Esophagus muscularis mucosa (tissue), 4 donors: ENCODE data around the gene EPHB1. TPM values are rescaled to one million over a fixed set of nuclear protein-coding genes. Genes with fewer than 3 reads are reported as not detected.
"Not testable (repeated sequence)": the region's sequence is repeated elsewhere in the genome, so short reads cannot be mapped to it uniquely, and the experiment has no call there.

Experiments
- DNase-seq: peaks from one replicate; pipeline ENCODE4 v3.0.0-alpha.2; 2017; ENCODE audit errors: extremely low spot score
- H3K27ac ChIP-seq, 4 donors: fragments of 200-600 bp; sonication (generic); replicated peaks in 1 of 4; 1 replicate in 3 of 4; 2 replicates in 1 of 4; pipeline ENCODE4 v1.5.1; 2016 to 2019; ENCODE audit warnings: mild to moderate bottlenecking in 1 of 4
- H3K27me3 ChIP-seq, 4 donors: fragments of 200-600 bp; sonication (generic); one replicate each; pipeline versions ENCODE4 v1.5.1 to v1.6.0; 2016 to 2019
- H3K36me3 ChIP-seq, 4 donors: fragments of 200-600 bp; sonication (generic); one replicate each; pipeline ENCODE4 v1.5.1; 2016 to 2019
- H3K4me1 ChIP-seq, 4 donors: fragments of 200-600 bp; sonication (generic); one replicate each; pipeline ENCODE4 v1.5.1; 2016 to 2019
- H3K4me3 ChIP-seq, 4 donors: fragments of 200-600 bp; sonication (generic); 1 replicate in 2 of 4; 2 replicates in 2 of 4; pipeline ENCODE4 v1.5.1; 2016 to 2019; ENCODE audit warnings: mild to moderate bottlenecking in 4 of 4, moderate library complexity in 1 of 4
- H3K9me3 ChIP-seq, 4 donors: fragments of 200-600 bp; sonication (generic); 1 replicate in 3 of 4; 2 replicates in 1 of 4; pipeline ENCODE4 v1.5.1; 2016 to 2019
- CTCF ChIP-seq, 3 experiments: fragments of 200-600 bp in 2 of 3; fragments of 450-650 bp in 1 of 3; sonication (generic) in 2 of 3; IDR thresholded peaks; one replicate each; pipeline ENCODE4 v1.5.1; 2017 to 2019; ENCODE audit warnings: antibody characterized with exemption in 3 of 3, mild to moderate bottlenecking in 2 of 3, moderate library complexity in 1 of 3
- EP300 ChIP-seq: sonication (generic); formaldehyde crosslinking; IDR thresholded peaks from one replicate; pipeline ENCODE4 v1.6.1; 2017; ENCODE audit warnings: antibody characterized with exemption
- POLR2A ChIP-seq: fragments of 450-650 bp; IDR thresholded peaks from one replicate; pipeline ENCODE4 v1.6.1; 2017; ENCODE audit warnings: antibody characterized with exemption, moderate library complexity, mild to moderate bottlenecking, low read depth
- POLR2AphosphoS5 ChIP-seq, 2 donors: sonication (generic); formaldehyde crosslinking; IDR thresholded peaks; one replicate each; pipeline ENCODE4 v1.6.1; 2017; ENCODE audit warnings: antibody characterized with exemption in 2 of 2
- WGBS: methylation state at CpG from one replicate; pipeline ENCODE4 v1.1.5; 2018; 5-methylcytosine and 5-hydroxymethylcytosine counted together
- intact Hi-C: fragments of 100-400 bp; cut with DNase I; formaldehyde crosslinking; loops from one replicate; pipeline ENCODE4 v1.15.1; 2023
- total RNA-seq, 4 donors: library from RNA; depleted of rRNA; stranded (reverse); fragments of >200 nt; gene quantifications; one replicate each; pipeline versions ENCODE4 v1.1.0 to v1.2.1, GENCODE V29; 2016

EPHB1 gene
- total RNA-seq, 4 donors from 2014 or later, result under 0.01 to 6.1 (median 2.8) TPM

GRCh38 chr3:135226057-135226456 lies 431.0 kb downstream of the EPHB1 start:
- no peaks in the 10 kb centered on the region for H3K36me3 ChIP-seq
- peaks cover 0 to 13% (median 6%) of the 10 kb centered on the region in 4 donors for H3K4me1 ChIP-seq
- H3K4me3 ChIP-seq, result no peak overlapping the region
- DNase-seq, result peak; percentile 90
- H3K27me3 ChIP-seq, result no peaks in the 10 kb centered on the region
- H3K27ac ChIP-seq, result no peak overlapping the region
- 80% methylated on average over 6 of the region's 6 CpGs for WGBS
- no peak for TF ChIP-seq POLR2AphosphoS5 (IDR thresholded peaks at IDR 0.05)
- TF ChIP-seq CTCF (IDR thresholded peaks at IDR 0.05), result no peak
- TF ChIP-seq POLR2A, result no peak
- TF ChIP-seq EP300, result no peak
- H3K9me3 ChIP-seq, result no peaks in the 10 kb centered on the region
- intact Hi-C loops, result no loop called here

- TF ChIP-seq POLR2A (no peak), POLR2AphosphoS5 (IDR thresholded peaks at IDR 0.05) (no peak), EP300 (no peak), CTCF (IDR thresholded peaks at IDR 0.05) (no peak)
- no peak for DNase-seq
- intact Hi-C loops, result no loop called here
- Histone ChIP-seq H3K27me3 (no peaks in the 10 kb centered on the region), H3K9me3 (no peaks in the 10 kb centered on the region), H3K27ac (no peak overlapping the region), H3K36me3 (no peaks in the 10 kb centered on the region), H3K4me3 (no peak overlapping the region), H3K4me1 (peaks cover 0 to 13% (median 6%) of the 10 kb centered on the region in 4 donors)
- 50% methylated on average over 3 of the region's 3 CpGs for WGBS
Observed at GRCh38 chr3:135228201-135228600, 433.1 kb downstream of the EPHB1 start.

GRCh38 chr3:135229018-135229495 lies 434.0 kb downstream of the EPHB1 start:
- H3K9me3 ChIP-seq, result no peaks in the 10 kb centered on the region
- 19% methylated on average over 5 of the region's 5 CpGs for WGBS
- intact Hi-C loops, result no loop called here
- DNase-seq, result peak; percentile 80
- no peak overlapping the region for H3K27ac ChIP-seq
- H3K4me3 ChIP-seq, result no peak overlapping the region
- no peak for TF ChIP-seq POLR2A
- TF ChIP-seq EP300, result no peak
- TF ChIP-seq POLR2AphosphoS5 (IDR thresholded peaks at IDR 0.05), result no peak
- no peak for TF ChIP-seq CTCF (IDR thresholded peaks at IDR 0.05)
- H3K36me3 ChIP-seq, result no peaks in the 10 kb centered on the region
- H3K4me1 ChIP-seq, result peaks cover 0 to 13% (median 6%) of the 10 kb centered on the region in 4 donors
- H3K27me3 ChIP-seq, result no peaks in the 10 kb centered on the region

GRCh38 chr3:135231737-135232136 lies 436.7 kb downstream of the EPHB1 start:
- intact Hi-C loops, result no loop called here
- no peak for TF ChIP-seq CTCF (IDR thresholded peaks at IDR 0.05)
- TF ChIP-seq POLR2A, result no peak
- TF ChIP-seq POLR2AphosphoS5 (IDR thresholded peaks at IDR 0.05), result no peak
- TF ChIP-seq EP300, result no peak
- Histone ChIP-seq H3K36me3 (no peaks in the 10 kb centered on the region), H3K4me3 (no peak overlapping the region), H3K9me3 (no peaks in the 10 kb centered on the region), H3K4me1 (peaks cover 0 to 13% (median 6%) of the 10 kb centered on the region in 4 donors), H3K27me3 (no peaks in the 10 kb centered on the region), H3K27ac (no peak overlapping the region)
- DNase-seq, result peak; percentile 10
- WGBS, result 37% methylated on average over 2 of the region's 2 CpGs

- no peak overlapping the region for H3K4me3 ChIP-seq
- no peaks in the 10 kb centered on the region for H3K9me3 ChIP-seq
- DNase-seq, result peak; percentile 34
- H3K27ac ChIP-seq, result no peak overlapping the region
- intact Hi-C loops, result no loop called here
- no peaks in the 10 kb centered on the region for H3K36me3 ChIP-seq
- 94% methylated on average over 2 of the region's 2 CpGs for WGBS
- peaks cover 0 to 13% (median 6%) of the 10 kb centered on the region in 4 donors for H3K4me1 ChIP-seq
- TF ChIP-seq POLR2AphosphoS5 (IDR thresholded peaks at IDR 0.05) (no peak), POLR2A (no peak), EP300 (no peak), CTCF (IDR thresholded peaks at IDR 0.05) (no peak)
- no peaks in the 10 kb centered on the region for H3K27me3 ChIP-seq
Observed at GRCh38 chr3:135232226-135232625, 437.2 kb downstream of the EPHB1 start.

- H3K27me3 ChIP-seq, H3K9me3 ChIP-seq, H3K36me3 ChIP-seq, H3K27ac ChIP-seq, H3K4me3 ChIP-seq, intact Hi-C loops: not testable (repeated sequence)
- 94% methylated on average over 3 of the region's 3 CpGs for WGBS
- peak; percentile 83 for DNase-seq
- peaks cover 0 to 13% (median 6%) of the 10 kb centered on the region in 4 donors for H3K4me1 ChIP-seq
Observed at GRCh38 chr3:135233476-135233875, 438.4 kb downstream of the EPHB1 start.
